HepG2 (cell line): Measurements from ENCODE around the gene COPS4. TPM values are rescaled to one million over a fixed set of nuclear protein-coding genes. Genes with fewer than 3 reads are reported as not detected.

Experiments used
- AHR ChIP-seq: IDR thresholded peaks from 2 replicates; pipeline ENCODE4 v1.6.1; 2018; ENCODE audit warnings: missing genetic modification reagents, missing compliant biosample characterization
- ATAD3A ChIP-seq: sonication (generic); formaldehyde crosslinking; IDR thresholded peaks from 2 replicates; pipeline ENCODE4 v1.4.0; 2020; ENCODE audit warnings: missing genetic modification reagents
- BHLHE40 ChIP-seq: IDR thresholded peaks from 2 replicates; pipeline ENCODE4 v1.6.1; 2011; ENCODE audit warnings: low read length, improper control_type of control experiment
- CCAR2 ChIP-seq: fragments of 200-400 bp; formaldehyde crosslinking; optimal IDR thresholded peaks from 2 replicates; pipeline ENCODE3; 2018; ENCODE audit warnings: low read depth, mild to moderate bottlenecking, low read length, moderate library complexity
- CREBL2 ChIP-seq: sonication (generic); formaldehyde crosslinking; IDR thresholded peaks from 2 replicates; pipeline ENCODE4 v1.8.1; 2023; ENCODE audit warnings: missing genetic modification reagents, mild to moderate bottlenecking, borderline replicate concordance
- DBP ChIP-seq: sonication (generic); formaldehyde crosslinking; IDR thresholded peaks from 2 replicates; pipeline ENCODE4 v1.4.0; 2020; ENCODE audit warnings: missing genetic modification reagents; ENCODE audit errors: not compliant biosample characterization
- DPF2 ChIP-seq: sonication (generic); formaldehyde crosslinking; IDR thresholded peaks from 2 replicates; pipeline ENCODE4 v1.4.0; 2020; ENCODE audit warnings: mild to moderate bottlenecking, low read depth, missing genetic modification reagents, borderline replicate concordance
- EEA1 ChIP-seq: sonication (generic); formaldehyde crosslinking; IDR thresholded peaks from 2 replicates; pipeline ENCODE4 v1.5.1; 2020; ENCODE audit warnings: mild to moderate bottlenecking, missing genetic modification reagents, borderline replicate concordance
- ELF4 ChIP-seq: sonication (generic); formaldehyde crosslinking; IDR thresholded peaks from 2 replicates; pipeline ENCODE4 v1.5.0; 2020; ENCODE audit warnings: missing genetic modification reagents, mild to moderate bottlenecking, moderate library complexity, borderline replicate concordance
- EP300 ChIP-seq, 3 experiments: sonication (generic) in 1 of 3; formaldehyde crosslinking in 1 of 3; IDR thresholded peaks; 2 replicates each; pipeline versions ENCODE4 v1.5.1 to v1.6.1; 2011 to 2020; ENCODE audit warnings: low read depth in 2 of 3, low read length in 2 of 3, borderline replicate concordance in 1 of 3, improper control_type of control experiment in 1 of 3, mild to moderate bottlenecking in 1 of 3, missing genetic modification reagents in 1 of 3, moderate library complexity in 1 of 3
- JUN ChIP-seq: sonication (generic); formaldehyde crosslinking; IDR thresholded peaks from 2 replicates; pipeline ENCODE4 v1.4.0; 2020; ENCODE audit warnings: mild to moderate bottlenecking, missing genetic modification reagents
- PAXIP1 ChIP-seq: sonication (generic); formaldehyde crosslinking; conservative IDR thresholded peaks from 2 replicates; pipeline ENCODE4 v1.4.0; 2020; ENCODE audit warnings: mild to moderate bottlenecking, missing genetic modification reagents, moderate library complexity
- PRDM15 ChIP-seq: sonication (generic); formaldehyde crosslinking; IDR thresholded peaks from 2 replicates; pipeline ENCODE4 v1.4.0; 2020; ENCODE audit warnings: missing genetic modification reagents
- SALL1 ChIP-seq: sonication (generic); formaldehyde crosslinking; IDR thresholded peaks from 2 replicates; pipeline ENCODE4 v1.8.0; 2022; ENCODE audit warnings: mild to moderate bottlenecking, missing genetic modification reagents
- TAF1 ChIP-seq: sonication (generic); formaldehyde crosslinking; IDR thresholded peaks from 2 replicates; pipeline ENCODE4 v1.4.0; 2020; ENCODE audit warnings: missing genetic modification reagents
- TSC22D2 ChIP-seq: sonication (generic); formaldehyde crosslinking; IDR thresholded peaks from 2 replicates; pipeline ENCODE4 v1.5.1; 2020; ENCODE audit warnings: missing genetic modification reagents, mild to moderate bottlenecking, borderline replicate concordance
- ZNF510 ChIP-seq: sonication (generic); formaldehyde crosslinking; IDR thresholded peaks from 2 replicates; pipeline ENCODE4 v1.4.0; 2020; ENCODE audit warnings: low read depth, mild to moderate bottlenecking, missing genetic modification reagents
- ZNF605 ChIP-seq: sonication (generic); formaldehyde crosslinking; IDR thresholded peaks from 2 replicates; pipeline ENCODE4 v1.8.0; 2022; ENCODE audit warnings: mild to moderate bottlenecking, missing genetic modification reagents
- ZNF773 ChIP-seq: sonication (generic); formaldehyde crosslinking; IDR thresholded peaks from 2 replicates; pipeline ENCODE4 v1.4.0; 2020; ENCODE audit warnings: missing genetic modification reagents, borderline replicate concordance
- polyA plus RNA-seq, 8 experiments: library from polyadenylated mRNA; depleted of rRNA in 3 of 8; stranded (reverse) in 7 of 8; unstranded in 1 of 8; fragments of >200 nt; fragmentation: Illumina TruSeq in 4 of 8; extraction: Trizol in 4 of 8; gene quantifications; 2 replicates each; pipeline versions ENCODE4 v1.2.1 to v1.2.3, GENCODE V29; 2011 to 2016; ENCODE audit warnings: low read depth in 4 of 8, missing spikeins in 1 of 8, mixed read lengths in 1 of 8; ENCODE audit not compliant: insufficient read depth in 1 of 8
- total RNA-seq, 5 experiments: library from RNA; depleted of rRNA; stranded (reverse); fragments of >200 nt; fragmentation: Illumina TruSeq; extraction: Trizol; gene quantifications; 2 replicates each; pipeline ENCODE4 v1.2.3, GENCODE V29; 2016; ENCODE audit warnings: low read depth in 1 of 5

COPS4 gene
- total and polyA plus RNA-seq, 2 of the 13 experiments (the other 11 are each of a cell fraction or from before 2014, with no cell fraction given) = 28.8 to 52.5 TPM

GRCh38 chr4:83012687-83013419 lies 22.1 kb upstream of the COPS4 start (continued):
- TF ChIP-seq ATAD3A (CRISPR knock-in tag) (no peak), AHR (CRISPR knock-in tag) (peak; percentile 75; the same call in 1 of the 2 replicates), ELF4 (CRISPR knock-in tag) (no peak), ZNF510 (no peak), BHLHE40 (peak; percentile 99), ZNF773 (CRISPR knock-in tag) (no peak), TAF1 (CRISPR knock-in tag) (peak; percentile 77; the same call in 1 of the 2 replicates), EEA1 (no peak), EP300 (IDR thresholded peaks at IDR 0.05; ENCODE audit: low read depth in 2 of 2, low read length in 2 of 2) (peak in 1 of 2 experiments; percentile 55; a peak in 1 of 4 replicates), EP300 (CRISPR knock-in tag; IDR thresholded peaks at IDR 0.05; ENCODE audit: borderline replicate concordance) (no peak; the same call in 1 of the 2 replicates), JUN (CRISPR knock-in tag) (0 out of 2 replicates have a peak, but pooled peaks have one; percentile 44), ZNF605 (CRISPR knock-in tag) (peak; percentile 73; the same call in 1 of the 2 replicates), SALL1 (peak; percentile 91), DPF2 (CRISPR knock-in tag) (no peak), PRDM15 (CRISPR knock-in tag) (no peak), DBP (CRISPR knock-in tag) (peak; percentile 83), CREBL2 (no peak), CCAR2 (peak; percentile 40), PAXIP1 (CRISPR knock-in tag) (peak; percentile 71), TSC22D2 (CRISPR knock-in tag) (no peak)
